PFSK-1 (cell line): ENCODE data around the gene CHST15.

ENCODE experiments used
- FOXP2 ChIP-seq: optimal IDR thresholded peaks from 2 replicates; pipeline ENCODE3; 2011; ENCODE audit warnings: borderline replicate concordance, control low read depth, inconsistent platforms; ENCODE audit not compliant: insufficient read depth; ENCODE audit errors: extremely low read length, extremely low read depth
- POLR2AphosphoS5 ChIP-seq: IDR thresholded peaks from 2 replicates; pipeline ENCODE4 v1.6.1; 2012; ENCODE audit warnings: low read depth, mild to moderate bottlenecking, control low read depth, low read length, moderate library complexity
- SIN3A ChIP-seq: IDR thresholded peaks from 2 replicates; pipeline ENCODE4 v1.6.1; 2012; ENCODE audit warnings: mild to moderate bottlenecking, low read length, moderate library complexity, borderline replicate concordance; ENCODE audit not compliant: insufficient read depth
- TAF1 ChIP-seq: IDR thresholded peaks from 2 replicates; pipeline ENCODE4 v1.6.1; 2012; ENCODE audit warnings: low read length, control low read depth, borderline replicate concordance; ENCODE audit not compliant: insufficient read depth
- TF ChIP-seq, protein P1 (sequence below), 2 experiments: IDR thresholded peaks; 2 replicates each; pipeline versions ENCODE4 v1.6.1 to v1.8.0; 2011 to 2012; ENCODE audit warnings: low read depth in 2 of 2, low read length in 2 of 2, control low read depth in 1 of 2, inconsistent platforms in 1 of 2, mild to moderate bottlenecking in 1 of 2, moderate library complexity in 1 of 2; ENCODE audit not compliant: insufficient read depth in 1 of 2

DNA sequence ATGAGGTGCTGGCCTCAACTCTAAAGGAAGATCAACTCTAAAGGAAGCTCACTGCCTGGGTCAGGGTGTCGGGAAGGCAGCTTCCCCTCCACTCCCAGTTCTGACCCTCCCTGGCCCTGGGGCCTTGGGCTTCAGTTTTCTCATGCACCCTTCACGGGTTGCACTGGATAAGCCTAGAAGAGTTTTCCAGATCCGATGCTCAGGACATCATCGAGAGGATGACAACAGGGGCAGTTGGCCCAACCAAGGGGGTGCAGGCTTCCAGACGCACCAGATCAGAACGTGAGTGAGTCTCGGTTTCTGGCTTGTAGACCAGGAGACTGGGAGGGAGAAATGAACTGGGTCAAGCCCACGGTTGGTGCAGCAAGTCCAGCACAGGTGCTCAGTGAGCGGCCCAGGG is 34.2 kb upstream of the CHST15 start:
- no peak for TF ChIP-seq TAF1
- TF ChIP-seq, protein P1, sequence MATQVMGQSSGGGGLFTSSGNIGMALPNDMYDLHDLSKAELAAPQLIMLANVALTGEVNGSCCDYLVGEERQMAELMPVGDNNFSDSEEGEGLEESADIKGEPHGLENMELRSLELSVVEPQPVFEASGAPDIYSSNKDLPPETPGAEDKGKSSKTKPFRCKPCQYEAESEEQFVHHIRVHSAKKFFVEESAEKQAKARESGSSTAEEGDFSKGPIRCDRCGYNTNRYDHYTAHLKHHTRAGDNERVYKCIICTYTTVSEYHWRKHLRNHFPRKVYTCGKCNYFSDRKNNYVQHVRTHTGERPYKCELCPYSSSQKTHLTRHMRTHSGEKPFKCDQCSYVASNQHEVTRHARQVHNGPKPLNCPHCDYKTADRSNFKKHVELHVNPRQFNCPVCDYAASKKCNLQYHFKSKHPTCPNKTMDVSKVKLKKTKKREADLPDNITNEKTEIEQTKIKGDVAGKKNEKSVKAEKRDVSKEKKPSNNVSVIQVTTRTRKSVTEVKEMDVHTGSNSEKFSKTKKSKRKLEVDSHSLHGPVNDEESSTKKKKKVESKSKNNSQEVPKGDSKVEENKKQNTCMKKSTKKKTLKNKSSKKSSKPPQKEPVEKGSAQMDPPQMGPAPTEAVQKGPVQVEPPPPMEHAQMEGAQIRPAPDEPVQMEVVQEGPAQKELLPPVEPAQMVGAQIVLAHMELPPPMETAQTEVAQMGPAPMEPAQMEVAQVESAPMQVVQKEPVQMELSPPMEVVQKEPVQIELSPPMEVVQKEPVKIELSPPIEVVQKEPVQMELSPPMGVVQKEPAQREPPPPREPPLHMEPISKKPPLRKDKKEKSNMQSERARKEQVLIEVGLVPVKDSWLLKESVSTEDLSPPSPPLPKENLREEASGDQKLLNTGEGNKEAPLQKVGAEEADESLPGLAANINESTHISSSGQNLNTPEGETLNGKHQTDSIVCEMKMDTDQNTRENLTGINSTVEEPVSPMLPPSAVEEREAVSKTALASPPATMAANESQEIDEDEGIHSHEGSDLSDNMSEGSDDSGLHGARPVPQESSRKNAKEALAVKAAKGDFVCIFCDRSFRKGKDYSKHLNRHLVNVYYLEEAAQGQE (IDR thresholded peaks at IDR 0.05; ENCODE audit: insufficient read depth in 1 of 2, low read depth in 2 of 2, low read length in 2 of 2) = no peak
- no peak for TF ChIP-seq POLR2AphosphoS5
- TF ChIP-seq SIN3A = no peak
- no peak for TF ChIP-seq FOXP2
